ENCODE results near the gene ADAT2.

Gene ADAT2

DNA sequence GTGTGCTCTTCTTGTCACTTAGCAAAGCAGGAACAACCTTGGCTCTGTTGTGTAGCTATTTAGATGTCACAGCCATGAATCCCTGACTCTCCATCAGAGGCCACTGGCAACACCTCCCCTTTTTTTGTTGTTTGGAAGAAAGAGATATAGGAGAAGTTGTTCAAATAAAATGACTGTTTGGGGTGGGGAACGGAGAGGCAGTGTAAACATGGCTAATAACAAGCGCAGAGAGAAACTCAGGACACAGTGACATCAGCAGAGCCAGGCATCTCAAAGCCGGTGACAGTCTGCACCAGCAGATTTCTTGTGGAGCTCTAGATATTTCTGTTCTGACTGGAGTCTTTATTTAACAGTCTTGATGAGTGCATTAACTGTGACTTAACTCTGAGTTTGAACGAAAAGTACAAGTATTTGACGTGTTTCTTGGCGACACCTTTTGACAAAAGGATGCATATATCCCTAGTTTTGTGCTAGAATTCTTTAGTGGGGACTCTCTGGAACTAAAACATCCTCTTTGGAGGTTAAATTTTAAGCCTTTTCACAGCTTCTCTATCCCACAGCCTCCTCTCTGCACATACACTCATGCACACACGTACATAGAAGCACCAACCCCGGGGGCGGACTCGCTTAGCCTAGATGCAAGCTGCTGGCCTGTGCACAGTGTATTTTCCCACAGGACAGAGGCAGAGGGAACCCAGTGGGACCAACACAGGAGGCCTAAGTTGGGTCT is 53.8 kb downstream of the ADAT2 start:
- DNase-seq = no peak

DNA sequence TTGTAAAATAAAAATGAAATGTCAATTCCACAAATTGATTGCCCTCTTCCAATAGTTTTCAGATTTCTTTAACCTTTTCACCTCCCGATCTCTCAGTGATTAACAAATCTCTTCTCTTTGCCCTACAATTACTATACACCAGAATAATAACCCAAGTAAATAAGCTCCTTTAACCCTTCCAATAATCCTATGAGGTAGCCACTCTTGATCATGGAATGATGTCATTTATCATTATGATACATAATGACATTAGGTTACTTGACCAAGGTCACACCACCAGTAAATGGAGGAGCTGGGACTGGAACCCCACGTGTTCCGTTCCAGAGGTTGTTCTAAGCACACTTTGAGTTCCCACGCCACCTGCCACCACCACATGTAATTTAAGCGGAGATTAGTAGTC is 54.8 kb downstream of the ADAT2 start:
- DNase-seq = no peak

DNA sequence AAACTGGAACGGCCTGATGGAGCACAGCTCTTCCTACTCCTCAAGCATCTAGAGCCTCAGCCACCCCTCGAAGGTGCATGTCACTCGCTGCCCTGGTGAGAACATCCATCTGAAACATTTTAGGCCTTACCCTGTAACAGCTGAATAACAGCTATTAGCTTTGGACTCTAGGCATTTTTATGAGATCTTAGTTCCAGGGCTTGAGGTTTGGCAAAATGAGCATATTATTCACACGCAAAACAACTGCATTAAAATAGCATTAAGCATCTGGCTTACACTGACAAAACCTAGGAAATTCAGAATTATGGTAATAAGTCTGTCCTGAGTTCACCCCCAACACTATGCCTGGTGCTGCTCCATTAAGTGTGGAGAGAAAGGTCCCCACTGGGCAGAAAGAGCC is 56.1 kb downstream of the ADAT2 start:
- no peak for DNase-seq

DNA sequence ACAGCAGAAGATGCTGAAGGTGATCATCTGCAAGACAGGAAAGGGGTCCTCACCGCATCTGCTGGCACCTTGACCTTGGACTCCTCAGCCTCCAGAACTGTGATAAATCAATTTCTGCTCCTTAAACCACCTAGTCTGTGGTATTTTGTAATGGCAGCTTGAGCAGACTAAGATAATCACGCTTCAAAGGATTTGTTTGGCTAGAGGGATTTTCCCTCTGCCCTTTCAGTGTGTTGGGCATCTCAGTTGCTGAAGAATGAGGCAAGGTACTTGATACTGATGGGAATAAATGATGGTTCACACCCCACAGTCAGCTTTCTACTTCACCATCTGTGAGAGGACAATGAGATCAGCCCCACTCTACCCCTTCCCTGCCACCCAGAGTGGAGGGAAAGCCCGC is 60.2 kb downstream of the ADAT2 start:
- DNase-seq = no peak

DNA sequence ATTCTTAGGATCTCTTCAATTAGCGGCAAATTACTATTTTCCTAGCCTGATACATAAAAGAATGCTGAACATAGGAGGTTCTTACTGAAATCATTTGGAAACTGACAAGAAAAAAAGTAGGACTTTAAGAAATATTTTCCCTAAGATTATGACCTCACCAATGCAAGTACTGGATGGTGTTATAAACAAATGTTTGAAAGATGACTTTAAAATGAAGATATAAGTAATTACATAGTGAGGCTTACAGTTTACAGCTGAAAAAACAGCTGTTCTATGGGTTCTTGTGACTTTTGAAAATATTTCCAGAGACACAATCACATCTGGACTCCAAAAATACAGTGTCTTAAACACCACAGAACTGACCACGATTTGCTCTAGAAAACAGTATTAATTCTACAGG is 64.9 kb downstream of the ADAT2 start:
- DNase-seq = no peak

DNA sequence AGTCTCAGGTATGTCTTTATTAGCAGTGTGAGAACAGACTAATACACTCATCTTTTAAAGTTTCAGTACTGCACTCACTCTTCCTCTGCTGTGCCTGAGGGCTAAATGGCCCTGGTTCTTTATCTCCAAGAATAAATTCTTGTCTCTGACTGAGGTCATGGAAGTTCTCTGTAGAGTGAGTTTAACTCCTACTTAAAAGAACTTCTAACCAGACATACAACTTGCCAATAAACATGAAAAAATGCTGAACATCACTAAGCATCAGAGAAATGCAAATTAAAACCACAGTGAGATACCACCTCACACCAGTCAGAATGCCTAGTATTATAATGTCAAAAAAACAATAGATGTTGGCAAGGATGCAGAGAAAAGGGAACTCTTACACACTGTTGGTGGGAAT is 73.6 kb downstream of the ADAT2 start:
- DNase-seq = no peak

DNA sequence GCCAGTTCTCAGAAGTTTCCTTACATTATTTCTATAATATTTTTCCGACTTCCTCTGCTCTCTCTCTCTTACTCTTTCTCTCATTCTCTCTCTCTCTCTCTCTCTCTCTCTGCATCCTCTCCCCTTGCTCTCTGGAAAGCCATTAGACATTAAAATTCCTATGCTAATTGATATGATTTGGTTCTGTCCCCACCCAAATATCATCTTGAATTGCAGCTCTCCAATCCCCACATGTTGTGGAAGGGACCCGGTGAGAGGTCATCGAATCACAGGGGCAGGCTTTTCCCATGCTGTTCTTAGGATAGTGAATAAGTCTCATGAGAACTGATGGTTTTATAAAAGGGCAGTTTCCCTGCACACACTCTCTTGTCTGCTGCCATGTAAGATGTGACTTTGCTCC is 74.1 kb downstream of the ADAT2 start:
- DNase-seq = no peak

DNA sequence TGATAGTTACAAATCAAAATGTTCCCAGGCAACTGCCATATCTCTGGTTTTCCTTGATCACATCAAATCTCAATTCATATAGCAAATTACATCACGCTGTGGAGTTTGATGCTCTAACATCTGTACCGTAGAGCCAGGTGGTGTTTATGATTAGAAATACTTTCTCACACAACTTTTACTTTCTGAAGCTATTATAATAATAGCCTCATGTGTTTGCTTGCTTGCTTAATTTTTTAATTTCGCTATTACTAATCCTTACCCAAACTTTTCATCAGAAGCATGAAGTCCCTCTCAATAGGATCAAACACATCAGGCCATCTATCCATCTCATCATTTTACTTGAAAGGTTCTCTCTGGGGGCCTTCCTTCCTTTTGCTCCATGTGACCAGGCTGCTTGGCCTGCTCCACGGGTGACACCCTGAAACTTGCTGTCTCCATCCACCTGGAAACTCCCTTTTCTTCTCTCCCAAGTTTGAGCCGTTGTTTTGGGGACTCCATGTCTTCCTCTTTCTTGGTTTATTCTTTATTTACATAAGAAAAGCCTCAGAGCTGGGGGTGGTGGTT is 75.4 kb downstream of the ADAT2 start:
- no peak for DNase-seq

DNA sequence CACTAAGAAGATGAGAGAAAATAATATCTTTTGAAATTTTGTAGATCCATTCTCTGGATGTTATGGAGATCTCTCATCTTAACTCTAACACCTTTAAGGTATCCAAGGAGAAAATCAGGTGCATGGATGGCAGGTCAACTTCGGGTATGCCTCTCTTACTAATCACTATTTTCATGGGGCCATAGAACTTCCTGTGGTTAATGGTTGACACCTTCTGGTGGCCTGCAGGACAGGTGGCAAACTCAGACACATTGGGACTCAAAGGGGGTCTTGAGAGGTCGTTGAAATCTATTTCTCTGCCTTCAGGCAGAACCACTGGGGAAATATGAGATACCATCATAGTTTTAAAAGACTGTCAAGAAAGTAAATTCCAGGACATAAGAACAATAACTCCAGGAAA is 76.5 kb downstream of the ADAT2 start:
- DNase-seq = no peak
